DOHH2 (cell line): ENCODE measurements around the gene LRRN4CL.

Experiments
- H3F3A ChIP-seq: fragments of 200-600 bp; sonication (generic), shearing (Covaris generic); 2 replicates; pipeline ENCODE4 v1.6.0; 2016; ENCODE audit warnings: antibody characterized with exemption, mild to moderate bottlenecking; ENCODE audit not compliant: control insufficient read depth, insufficient read depth
- H3K27ac ChIP-seq: fragments of 200-600 bp; sonication (generic); 2 replicates; pipeline ENCODE4 v1.5.1; 2014; ENCODE audit warnings: low read depth, mild to moderate bottlenecking, low read length, moderate library complexity
- H3K27me3 ChIP-seq: fragments of 200-600 bp; sonication (generic); 2 replicates; pipeline ENCODE4 v1.6.1; 2014; ENCODE audit warnings: mild to moderate bottlenecking, low read length, mixed read lengths; ENCODE audit not compliant: control insufficient read depth
- H3K36me3 ChIP-seq: fragments of 200-600 bp; sonication (generic); 2 replicates; pipeline ENCODE4 v1.6.1; 2014; ENCODE audit warnings: mild to moderate bottlenecking, low read length, moderate library complexity, mixed read lengths; ENCODE audit not compliant: control insufficient read depth
- H3K4me1 ChIP-seq: fragments of 200-600 bp; sonication (generic); 2 replicates; pipeline ENCODE4 v1.6.1; 2014; ENCODE audit warnings: mild to moderate bottlenecking, low read length, mixed read lengths; ENCODE audit not compliant: control insufficient read depth
- H3K4me2 ChIP-seq: fragments of 200-600 bp; sonication (generic); 2 replicates; pipeline ENCODE4 v1.6.0; 2014; ENCODE audit warnings: mild to moderate bottlenecking, low read length, moderate library complexity
- H3K4me3 ChIP-seq: fragments of 200-600 bp; sonication (generic); 2 replicates; pipeline ENCODE4 v1.5.1; 2014; ENCODE audit warnings: mild to moderate bottlenecking, low read length, mixed read lengths
- H3K79me2 ChIP-seq: fragments of 200-600 bp; sonication (generic); 2 replicates; pipeline ENCODE4 v1.6.1; 2014; ENCODE audit warnings: mild to moderate bottlenecking, low read length, mixed read lengths; ENCODE audit not compliant: control insufficient read depth
- H3K9me2 ChIP-seq: fragments of 200-600 bp; sonication (generic); replicated peaks from 2 replicates; pipeline ENCODE4 v1.6.1; 2014; ENCODE audit warnings: mild to moderate bottlenecking, low read length, mixed read lengths; ENCODE audit not compliant: control insufficient read depth
- H3K9me3 ChIP-seq: fragments of 200-600 bp; sonication (generic); 2 replicates; pipeline ENCODE4 v1.6.1; 2014; ENCODE audit warnings: antibody characterized with exemption, low read length, mixed read lengths; ENCODE audit not compliant: control insufficient read depth, insufficient read depth
- H4K20me1 ChIP-seq: fragments of 200-600 bp; sonication (generic); 2 replicates; pipeline ENCODE4 v1.6.0; 2014; ENCODE audit warnings: low read depth, mild to moderate bottlenecking, antibody characterized with exemption, low read length, moderate library complexity; ENCODE audit not compliant: control insufficient read depth, insufficient read depth
- CTCF ChIP-seq: fragments of 200-600 bp; sonication (generic); IDR thresholded peaks from one replicate; pipeline ENCODE4 v1.5.1; 2014; ENCODE audit warnings: antibody characterized with exemption, mild to moderate bottlenecking, low read depth, low read length; ENCODE audit not compliant: poor library complexity, severe bottlenecking
- EZH2phosphoT487 ChIP-seq: fragments of 200-600 bp; sonication (generic); IDR thresholded peaks from 2 replicates; pipeline ENCODE4 v1.6.1; 2017; ENCODE audit warnings: borderline replicate concordance, mild to moderate bottlenecking, antibody characterized with exemption, low read length, moderate library complexity, mixed read lengths

The LRRN4CL gene

GRCh38 chr11:62688491-62688890 is 839 bp downstream of the LRRN4CL start:
- no peak overlapping the region for H3K4me2 ChIP-seq
- TF ChIP-seq EZH2phosphoT487, result no peak
- TF ChIP-seq CTCF, result no peak
- peaks cover 20% of the 10 kb centered on the region for H3K36me3 ChIP-seq
- H3K79me2 ChIP-seq, result no peaks in the 10 kb centered on the region
- H3K9me3 ChIP-seq, result no peaks in the 10 kb centered on the region
- H3F3A ChIP-seq, result peaks cover 3% of the 10 kb centered on the region; the same call in 1 of the 2 replicates
- no peak overlapping the region for H3K4me3 ChIP-seq
- H3K27ac ChIP-seq, result no peak overlapping the region
- no peaks in the 10 kb centered on the region for H4K20me1 ChIP-seq
- H3K27me3 ChIP-seq, result no peaks in the 10 kb centered on the region
- no peaks in the 10 kb centered on the region for H3K9me2 ChIP-seq
- no peaks in the 10 kb centered on the region for H3K4me1 ChIP-seq

- H3K9me2 ChIP-seq, result no peaks in the 10 kb centered on the region
- H3K36me3 ChIP-seq, result peaks cover 17% of the 10 kb centered on the region
- no peaks in the 10 kb centered on the region for H3K4me1 ChIP-seq
- peaks cover 3% of the 10 kb centered on the region; the same call in 1 of the 2 replicates for H3F3A ChIP-seq
- H3K27ac ChIP-seq, result no peak overlapping the region
- TF ChIP-seq EZH2phosphoT487 (no peak), CTCF (no peak)
- no peaks in the 10 kb centered on the region for H4K20me1 ChIP-seq
- H3K9me3 ChIP-seq, result no peaks in the 10 kb centered on the region
- H3K4me3 ChIP-seq, result no peak overlapping the region
- no peaks in the 10 kb centered on the region for H3K79me2 ChIP-seq
- no peaks in the 10 kb centered on the region for H3K27me3 ChIP-seq
- no peak overlapping the region for H3K4me2 ChIP-seq
Observed at GRCh38 chr11:62687508-62688396, 1.6 kb downstream of the LRRN4CL start.

- H3K4me3 ChIP-seq, result no peak overlapping the region
- H3K4me1 ChIP-seq, result peaks cover 28% of the 10 kb centered on the region
- no peak overlapping the region for H3K4me2 ChIP-seq
- no peaks in the 10 kb centered on the region for H3K9me2 ChIP-seq
- H3F3A ChIP-seq, result peaks cover 4% of the 10 kb centered on the region; the same call in 1 of the 2 replicates
- no peaks in the 10 kb centered on the region for H3K9me3 ChIP-seq
- no peaks in the 10 kb centered on the region for H4K20me1 ChIP-seq
- H3K27ac ChIP-seq, result no peak overlapping the region
- peaks cover 20% of the 10 kb centered on the region for H3K79me2 ChIP-seq
- no peaks in the 10 kb centered on the region for H3K27me3 ChIP-seq
- H3K36me3 ChIP-seq, result peaks cover 8% of the 10 kb centered on the region
- TF ChIP-seq EZH2phosphoT487 (no peak), CTCF (no peak)
Observed at GRCh38 chr11:62682518-62682917, 6.8 kb downstream of the LRRN4CL start.
